Erythroblast (primary cell): ENCODE results near the gene MYO18A.

Experiments
- GATA1 ChIP-seq: IDR thresholded peaks from 2 replicates; pipeline ENCODE4 v1.6.1; 2011; ENCODE audit warnings: low read depth, mild to moderate bottlenecking, control low read depth, low read length, moderate library complexity
- POLR2A ChIP-seq: IDR thresholded peaks from 2 replicates; pipeline ENCODE4 v1.6.1; 2011; ENCODE audit warnings: mild to moderate bottlenecking, low read length

- TF ChIP-seq POLR2A, result no peak
- no peak for TF ChIP-seq GATA1
These were observed 148.7 kb downstream of the MYO18A start for GRCh38 chr17:29031488-29031887.
